DMS153 treated with DMSO at 0.1 percent for 48 hours (cell line): ENCODE measurements around the gene CPVL.
A peak's percentile ranks its signal among the peaks of the same experiment; 100 is the strongest.
"Not testable (repeated sequence)": the region's sequence is repeated elsewhere in the genome, so short reads cannot be mapped to it uniquely, and the experiment has no call there.

Source experiments
- DNase-seq: peaks from one replicate; lab custom pipeline; 2025; ENCODE audit not compliant: unreplicated experiment; lab: John Stamatoyannopoulos, UW

Gene CPVL

DNA sequence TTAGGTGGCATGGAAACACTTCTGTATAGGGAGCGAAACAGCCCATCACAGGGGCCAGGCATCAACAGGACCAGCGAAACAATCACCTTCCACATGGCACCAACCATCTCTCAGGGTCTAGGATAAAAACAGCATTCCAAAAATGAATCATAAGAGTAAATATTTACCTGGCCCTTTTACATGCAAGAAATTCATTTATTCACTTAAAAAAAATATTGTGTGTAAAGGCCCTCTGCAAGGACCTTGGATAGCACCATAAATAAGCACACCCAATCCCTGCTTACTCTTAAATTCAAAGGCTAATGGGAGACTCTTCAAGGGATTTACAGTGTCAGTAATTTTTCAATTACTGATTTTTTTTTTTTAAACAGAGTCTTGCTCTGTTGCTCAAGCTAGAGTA lies 25.4 kb downstream of the CPVL start:
- no peak for DNase-seq

DNA sequence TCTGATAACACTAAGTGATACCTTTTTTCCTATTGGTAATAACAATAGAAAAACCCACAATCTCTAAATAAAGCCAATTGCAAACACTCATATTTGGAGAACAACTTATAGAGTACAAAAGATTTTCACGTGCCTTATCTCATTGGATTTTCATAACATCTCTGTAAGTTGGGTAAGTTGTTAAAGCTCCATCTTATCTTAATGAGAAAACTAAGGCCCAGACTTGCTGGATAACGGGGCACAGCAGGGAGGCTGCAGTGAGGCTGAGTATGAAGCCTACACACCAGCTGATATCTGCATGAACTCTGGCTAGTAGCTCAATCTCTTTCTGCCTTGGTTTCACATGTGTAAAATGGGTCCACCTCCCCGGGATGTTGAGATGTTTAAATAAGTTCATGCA lies 26.8 kb downstream of the CPVL start:
- DNase-seq, result no peak

DNA sequence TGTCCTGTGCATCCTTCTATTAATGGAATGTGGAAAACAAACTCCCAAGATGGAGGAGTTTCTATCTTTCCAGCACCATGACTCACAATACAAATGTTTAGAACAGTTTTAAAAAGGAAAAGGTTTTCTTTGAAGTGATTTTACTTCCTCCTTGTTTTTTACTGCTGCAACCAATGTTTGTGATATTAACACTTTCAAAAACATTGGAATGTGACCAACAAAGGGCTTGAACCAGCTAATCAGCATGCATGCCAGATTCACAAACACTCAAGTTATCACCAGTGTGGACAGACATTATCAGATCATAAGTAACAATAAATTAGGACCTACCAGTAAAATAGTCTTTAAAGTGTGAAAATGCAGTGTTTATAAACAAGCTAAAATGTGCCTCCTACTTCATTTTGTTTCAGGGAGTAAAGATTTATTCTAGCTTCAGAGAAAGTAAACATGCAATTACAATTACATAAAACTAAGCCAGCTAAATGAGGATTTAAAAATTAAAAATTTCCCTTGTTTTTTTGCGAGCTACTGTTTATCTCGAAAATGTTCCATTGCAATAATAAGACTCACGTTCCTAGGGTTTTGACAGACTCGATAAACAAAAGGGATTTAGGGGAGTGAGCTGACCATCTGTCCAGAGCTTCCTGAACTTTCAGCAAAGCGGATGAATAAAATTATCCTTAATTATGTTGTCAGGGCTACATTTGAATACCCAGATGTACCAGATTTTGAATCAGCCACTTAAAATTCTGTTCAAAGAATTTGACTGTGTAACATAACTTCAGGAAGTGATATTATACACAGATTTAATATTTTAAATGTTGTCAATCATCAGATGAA lies 29.8 kb downstream of the CPVL start:
- DNase-seq, result no peak

DNA sequence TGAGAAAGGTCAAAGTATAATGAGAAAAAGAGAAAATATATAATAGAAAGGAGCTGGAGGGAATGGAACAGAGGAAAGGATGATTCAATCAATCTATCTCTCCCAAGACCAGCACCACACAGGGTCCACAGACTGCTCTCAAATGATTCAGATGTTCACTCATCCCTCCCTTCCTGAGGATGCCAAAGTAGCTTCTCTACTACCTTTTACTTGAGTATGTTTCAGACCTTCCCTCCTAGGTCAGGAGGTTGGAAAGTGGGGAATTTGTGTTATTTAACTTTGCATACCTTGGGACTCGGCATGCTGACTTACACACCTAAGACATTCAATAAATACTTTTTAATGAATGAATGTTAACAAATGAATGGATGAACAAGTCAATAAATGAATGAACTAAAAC lies 30.6 kb downstream of the CPVL start:
- DNase-seq, result no peak

DNA sequence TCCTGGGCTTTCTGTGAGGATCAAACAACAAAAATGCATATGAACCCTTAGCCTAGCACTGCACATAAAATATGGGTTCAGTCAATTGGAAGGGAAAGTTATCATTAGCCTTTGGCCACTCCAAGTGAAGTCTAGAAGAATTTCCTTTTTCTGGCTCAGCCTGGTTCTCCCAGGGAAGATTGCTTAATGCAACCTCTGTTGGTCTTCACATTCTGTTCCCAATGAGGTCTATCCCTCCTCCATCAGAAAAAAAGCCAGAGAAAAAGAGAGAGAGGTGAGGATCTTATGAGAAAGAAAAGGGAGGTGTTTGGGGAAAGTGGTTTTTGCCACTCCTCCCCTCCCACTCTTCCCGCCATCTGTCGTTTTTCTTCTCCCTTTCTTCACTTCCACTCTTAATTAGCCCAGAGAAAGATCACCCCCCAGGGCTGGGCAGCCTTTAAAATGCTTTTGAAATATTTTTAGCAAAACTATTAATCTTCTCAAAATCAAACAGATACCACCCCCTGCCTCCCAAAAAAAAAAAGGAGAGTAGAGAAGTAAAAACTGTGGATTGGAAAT lies 31.1 kb downstream of the CPVL start:
- no peak for DNase-seq

DNA sequence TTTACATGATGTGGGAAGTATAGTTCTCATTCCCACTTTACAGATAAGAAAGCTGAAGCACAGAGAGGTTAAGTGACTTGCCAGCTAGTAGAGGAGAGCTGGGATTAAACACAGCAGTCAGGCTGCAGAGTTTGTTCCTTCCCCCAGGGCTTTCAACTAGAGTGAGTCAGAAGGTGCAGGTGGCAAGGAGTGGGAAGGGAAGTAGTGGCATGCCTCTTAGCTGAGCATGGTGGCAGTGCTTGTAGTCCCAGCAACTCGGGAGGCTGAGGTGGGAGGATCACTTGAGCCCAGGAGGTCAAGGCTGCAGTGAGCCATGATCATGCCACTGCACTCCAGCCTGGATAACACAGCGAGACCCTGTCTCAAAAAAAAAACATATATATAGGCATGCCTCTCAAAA lies 32.1 kb downstream of the CPVL start:
- not testable (repeated sequence) for DNase-seq

DNA sequence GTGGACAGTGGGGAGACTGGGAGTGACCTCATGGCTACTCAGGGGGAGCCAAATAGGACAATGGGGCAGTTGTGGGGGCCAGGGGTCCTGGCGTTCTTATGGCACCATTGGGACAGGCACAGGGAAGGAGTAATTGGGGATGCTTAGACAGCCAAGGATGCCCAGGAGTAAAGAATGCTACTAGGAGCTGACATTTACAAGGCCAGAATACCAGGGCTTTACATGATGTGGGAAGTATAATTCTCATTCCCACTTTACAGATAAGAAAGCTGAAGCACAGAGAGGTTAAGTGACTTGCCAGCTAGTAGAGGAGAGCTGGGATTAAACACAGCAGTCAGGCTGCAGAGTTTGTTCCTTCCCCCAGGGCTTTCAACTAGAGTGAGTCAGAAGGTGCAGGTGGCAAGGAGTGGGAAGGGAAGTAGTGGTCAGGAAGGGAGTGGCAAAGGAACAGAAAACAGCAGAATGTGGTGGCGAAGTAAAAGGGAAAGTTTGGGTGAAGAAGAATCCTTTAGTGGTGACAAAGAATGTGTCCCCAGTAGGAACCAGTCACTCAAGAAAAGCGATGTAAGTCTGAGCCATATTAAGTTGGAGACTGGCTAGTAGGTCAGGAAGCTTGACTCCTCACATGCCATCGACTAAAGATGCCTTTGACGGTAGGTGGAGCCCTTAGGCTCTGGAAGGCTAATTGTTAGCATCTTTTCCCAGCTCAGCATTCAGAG lies 32.8 kb downstream of the CPVL start:
- DNase-seq, result peak; percentile 62

DNA sequence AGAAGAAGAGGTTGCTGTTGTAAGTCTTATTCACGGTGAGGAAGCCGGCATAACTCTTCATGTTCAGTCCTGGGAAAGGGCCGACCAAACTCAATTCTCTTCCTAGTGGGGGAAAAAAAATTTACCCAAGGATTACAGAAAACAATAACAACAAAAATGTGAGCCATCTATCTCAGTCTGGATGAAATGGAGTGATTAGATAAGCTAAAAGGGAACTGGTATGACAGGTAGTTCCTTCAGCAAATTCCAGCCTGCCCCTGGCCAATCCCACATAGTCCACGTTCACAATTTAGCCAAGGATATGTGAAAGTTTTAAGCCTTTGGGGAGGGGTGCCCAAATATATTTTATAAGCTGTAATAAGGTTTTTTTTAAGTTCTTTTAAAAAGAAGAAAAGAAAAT lies 33.6 kb downstream of the CPVL start:
- DNase-seq, result no peak

DNA sequence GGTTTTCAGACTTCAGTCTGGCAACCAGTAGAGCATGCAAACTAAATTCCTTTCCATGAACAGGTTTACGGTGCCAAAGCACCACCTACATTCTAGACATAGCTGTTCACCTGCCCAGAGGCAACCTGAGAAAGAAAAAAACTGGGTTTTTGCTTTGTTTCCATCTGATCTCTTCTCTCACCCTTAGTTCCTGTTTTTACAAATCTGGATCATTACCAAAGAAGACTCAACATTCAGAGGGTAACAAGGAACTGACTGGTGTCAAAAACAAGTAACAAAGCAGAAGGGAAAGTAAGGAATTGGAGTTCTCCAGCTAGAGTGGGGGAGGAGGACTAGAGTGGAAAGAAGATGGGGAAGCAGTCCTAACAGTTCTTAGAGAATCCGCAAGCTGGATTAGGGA lies 36.4 kb downstream of the CPVL start:
- DNase-seq, result no peak

DNA sequence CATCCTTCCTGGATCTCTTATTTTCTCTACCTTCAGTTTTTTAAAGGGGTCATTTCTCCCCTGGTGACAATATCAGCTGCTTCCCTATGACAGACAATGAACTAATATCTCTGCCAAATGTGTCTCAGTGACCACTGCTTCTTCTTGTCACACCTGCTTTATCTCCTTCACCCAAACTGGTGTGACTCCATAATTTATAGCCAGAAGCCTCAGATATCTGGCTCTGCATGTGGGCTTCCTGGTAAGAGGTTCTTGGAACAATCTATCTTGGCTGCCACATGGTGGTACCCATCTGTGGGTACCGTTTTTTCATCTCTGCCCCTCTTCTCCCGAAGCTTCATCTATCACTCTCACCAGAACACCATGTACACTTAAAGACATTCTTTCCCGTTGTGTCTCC lies 37.0 kb downstream of the CPVL start:
- DNase-seq, result no peak

DNA sequence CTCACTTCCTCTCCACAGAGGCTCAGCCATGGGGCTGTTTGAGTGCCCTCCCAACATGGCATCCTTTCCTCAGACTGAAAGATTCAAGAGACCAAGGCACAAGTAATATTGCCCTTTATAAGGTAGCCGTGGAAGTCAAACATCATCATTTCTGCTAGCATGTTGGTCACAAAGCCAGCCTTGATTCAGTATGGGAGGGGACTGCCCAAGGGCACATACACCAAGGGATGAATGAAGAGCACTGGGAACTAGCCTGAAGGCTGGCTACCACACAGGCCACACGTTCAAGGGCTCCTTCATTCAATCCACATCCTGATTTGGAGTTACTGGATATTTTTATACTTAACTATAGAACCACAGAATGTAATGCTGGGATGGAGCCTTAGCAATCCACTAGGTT lies 39.3 kb downstream of the CPVL start:
- DNase-seq, result no peak

DNA sequence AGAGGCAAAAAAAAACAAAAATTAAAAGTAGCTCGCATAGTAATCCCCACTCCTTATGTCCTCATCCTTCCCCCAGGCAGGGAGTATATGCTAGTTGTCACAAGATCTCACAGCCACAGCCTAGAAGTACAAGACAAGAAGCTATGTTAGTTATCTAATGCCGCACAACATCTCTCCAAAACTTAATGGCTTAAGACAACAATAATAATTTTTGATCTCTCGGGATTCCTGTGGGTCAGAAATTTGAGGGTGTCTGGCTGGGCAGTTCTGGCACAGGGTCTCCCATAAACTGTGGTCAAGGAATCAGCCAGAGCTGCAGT lies 39.7 kb downstream of the CPVL start:
- no peak for DNase-seq

DNA sequence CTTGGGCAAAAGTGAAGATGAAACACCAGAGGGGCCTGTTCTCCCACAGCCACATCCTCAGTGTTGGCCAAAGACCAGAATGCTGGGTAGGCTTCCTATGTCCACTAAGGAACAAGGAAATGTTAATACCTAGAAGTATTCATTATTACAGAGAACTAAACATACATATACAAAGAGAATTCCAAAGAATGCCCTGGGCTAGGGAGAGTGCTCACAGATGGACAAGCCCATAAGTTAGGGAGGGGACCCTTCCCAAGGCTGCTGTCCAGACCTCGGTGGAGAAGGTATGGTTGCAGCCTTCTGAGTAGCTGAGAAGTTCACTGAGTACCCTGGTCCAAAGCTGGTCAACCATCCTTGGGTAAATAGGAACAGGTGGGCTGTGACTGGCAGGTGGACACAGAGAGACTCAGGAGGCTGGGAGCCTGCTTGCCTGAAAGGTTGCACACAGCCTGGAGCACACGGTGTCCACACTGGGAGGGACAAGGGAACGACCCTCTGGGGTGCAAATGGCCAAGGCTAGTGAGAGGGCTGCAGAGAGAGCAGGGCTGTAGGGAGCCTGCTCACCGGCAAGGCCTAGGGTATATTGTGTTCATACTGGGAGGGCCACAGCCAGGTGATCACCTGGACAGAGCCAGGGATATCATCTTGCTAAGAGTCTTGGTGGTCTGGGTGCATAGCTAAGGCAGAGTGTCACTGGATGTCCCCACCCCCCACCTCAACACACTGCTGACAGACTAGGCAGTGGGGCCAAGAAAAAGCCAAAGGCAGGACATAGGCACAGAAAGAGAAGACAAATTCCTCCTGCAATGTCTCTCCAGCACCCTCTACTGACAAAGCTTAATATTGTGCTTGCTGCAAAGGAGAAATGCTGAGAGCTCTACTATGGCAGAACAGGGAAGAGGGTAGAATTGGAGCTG lies 40.3 kb downstream of the CPVL start:
- DNase-seq, result peak; percentile 81

DNA sequence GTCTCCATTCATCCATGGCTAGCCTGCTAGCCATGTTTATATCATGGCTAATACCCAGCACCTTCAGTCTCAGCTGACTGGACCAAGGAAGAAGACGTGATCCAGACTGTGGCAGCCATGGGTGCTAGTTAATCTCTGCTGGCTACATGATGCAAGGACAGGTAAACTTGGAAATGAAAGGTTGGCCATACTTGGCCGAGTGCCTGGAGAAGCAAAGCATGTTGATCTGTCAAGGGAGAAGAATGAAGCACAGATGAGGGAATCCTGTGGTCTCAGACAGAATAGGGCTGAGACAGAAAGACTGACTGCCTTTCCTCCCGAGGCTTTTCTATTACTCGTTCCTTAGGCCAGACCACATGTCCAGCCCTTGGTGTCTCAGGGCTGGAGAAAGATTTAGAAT lies 41.1 kb downstream of the CPVL start:
- DNase-seq, result no peak

DNA sequence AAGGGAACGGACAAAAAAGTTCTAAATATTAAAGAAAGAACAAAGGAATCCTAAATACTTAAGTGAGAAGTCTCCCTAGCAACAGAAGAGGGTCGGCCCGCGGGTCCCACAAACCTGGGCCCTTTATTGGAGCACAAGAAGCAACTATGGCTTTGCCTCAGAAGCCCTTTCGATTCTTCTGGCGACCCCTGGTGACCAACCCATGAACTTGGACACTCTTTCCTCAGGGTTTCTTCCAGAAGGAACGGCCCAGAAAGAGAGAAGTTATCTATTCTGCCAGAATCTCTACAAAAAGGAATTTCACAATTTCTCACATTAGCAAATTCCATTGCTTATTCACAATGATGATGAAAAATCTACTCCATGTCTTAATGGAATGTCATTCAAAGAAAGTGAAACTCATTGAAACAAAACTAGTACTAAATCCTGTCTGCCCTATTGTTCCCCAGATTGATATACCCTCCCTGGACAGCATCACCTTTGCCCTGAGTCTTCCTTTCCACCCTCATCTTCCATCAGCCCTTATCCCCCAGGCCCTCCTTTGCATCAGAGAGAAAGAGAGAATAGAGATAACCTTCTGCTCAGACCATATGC lies 43.7 kb downstream of the CPVL start:
- DNase-seq, result peak; percentile 63

DNA sequence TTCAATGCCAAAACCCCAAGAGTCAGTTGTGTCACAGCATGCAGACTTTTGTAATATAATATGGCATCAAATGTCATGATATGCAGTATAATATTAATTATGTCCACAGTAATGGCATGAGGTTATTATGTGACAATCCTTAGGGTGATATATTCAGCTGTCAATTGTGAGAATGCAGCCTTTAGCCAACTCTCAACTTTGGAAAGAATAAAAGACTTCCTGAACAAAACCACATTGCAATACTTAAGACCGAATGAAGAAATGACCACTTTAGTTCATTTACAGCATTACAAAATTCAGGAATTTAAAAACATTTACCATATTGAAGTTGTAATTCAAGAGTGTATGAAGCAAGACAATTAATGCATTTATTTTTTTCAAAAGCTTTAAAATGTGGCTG lies 45.4 kb downstream of the CPVL start:
- DNase-seq, result no peak

DNA sequence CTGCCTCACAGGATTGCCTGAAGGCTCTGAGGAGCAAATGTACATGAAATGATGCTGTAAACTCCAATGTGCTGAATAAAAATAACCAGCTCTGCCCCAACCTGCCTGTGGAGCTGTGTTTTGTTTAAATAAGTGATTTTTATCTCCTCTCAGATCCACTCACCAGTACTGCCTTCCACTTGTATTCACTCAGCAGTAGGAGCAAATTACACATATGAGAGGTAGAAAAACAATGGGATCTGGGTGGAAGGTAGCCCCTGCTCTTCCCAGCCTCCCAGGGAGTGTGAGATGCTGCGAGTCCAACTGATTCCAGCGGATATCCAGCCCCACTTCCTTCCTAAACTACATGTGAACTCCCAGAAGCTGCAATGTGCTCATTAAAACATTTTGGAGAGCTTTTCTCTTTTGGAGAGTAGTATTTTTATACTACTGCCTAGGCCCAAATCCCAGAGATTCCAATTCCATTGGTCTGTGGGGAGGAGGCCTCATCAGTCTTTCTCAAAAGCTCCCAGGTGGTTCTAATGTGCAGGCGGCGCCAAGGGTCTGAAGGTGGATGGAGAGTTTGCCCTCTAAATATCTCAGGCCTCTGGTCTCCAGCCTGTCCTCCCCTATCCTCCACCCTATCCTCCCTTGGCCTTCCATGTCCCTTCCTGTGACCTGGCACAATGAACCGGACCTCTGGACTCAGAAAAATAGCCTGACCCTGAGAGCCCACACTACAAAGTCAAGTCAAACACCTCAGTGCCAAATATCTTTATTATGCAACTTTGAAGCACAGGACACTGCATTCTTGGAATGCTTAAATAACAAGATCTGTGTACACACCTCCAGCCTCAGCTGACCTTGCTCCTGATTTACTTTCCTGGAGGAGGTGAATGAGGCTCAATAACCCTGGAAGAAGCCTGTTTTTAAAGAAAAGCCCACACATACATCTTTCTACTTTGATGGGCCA lies 46.2 kb downstream of the CPVL start:
- DNase-seq, result peak; percentile 46

DNA sequence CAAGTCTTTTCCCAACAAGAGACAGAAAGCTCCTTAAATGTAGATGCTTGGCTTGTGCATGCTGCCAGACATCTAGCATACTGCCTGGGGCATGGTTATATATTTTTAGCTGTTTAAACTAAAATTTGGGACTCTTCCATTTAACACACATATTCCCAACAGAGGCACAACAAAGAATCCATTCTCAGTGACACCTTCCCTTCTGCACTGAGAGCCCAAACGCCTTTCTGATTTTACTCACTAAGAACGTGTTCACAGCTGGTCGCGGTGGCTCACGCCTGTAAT lies 49.9 kb downstream of the CPVL start:
- DNase-seq, result no peak

DNA sequence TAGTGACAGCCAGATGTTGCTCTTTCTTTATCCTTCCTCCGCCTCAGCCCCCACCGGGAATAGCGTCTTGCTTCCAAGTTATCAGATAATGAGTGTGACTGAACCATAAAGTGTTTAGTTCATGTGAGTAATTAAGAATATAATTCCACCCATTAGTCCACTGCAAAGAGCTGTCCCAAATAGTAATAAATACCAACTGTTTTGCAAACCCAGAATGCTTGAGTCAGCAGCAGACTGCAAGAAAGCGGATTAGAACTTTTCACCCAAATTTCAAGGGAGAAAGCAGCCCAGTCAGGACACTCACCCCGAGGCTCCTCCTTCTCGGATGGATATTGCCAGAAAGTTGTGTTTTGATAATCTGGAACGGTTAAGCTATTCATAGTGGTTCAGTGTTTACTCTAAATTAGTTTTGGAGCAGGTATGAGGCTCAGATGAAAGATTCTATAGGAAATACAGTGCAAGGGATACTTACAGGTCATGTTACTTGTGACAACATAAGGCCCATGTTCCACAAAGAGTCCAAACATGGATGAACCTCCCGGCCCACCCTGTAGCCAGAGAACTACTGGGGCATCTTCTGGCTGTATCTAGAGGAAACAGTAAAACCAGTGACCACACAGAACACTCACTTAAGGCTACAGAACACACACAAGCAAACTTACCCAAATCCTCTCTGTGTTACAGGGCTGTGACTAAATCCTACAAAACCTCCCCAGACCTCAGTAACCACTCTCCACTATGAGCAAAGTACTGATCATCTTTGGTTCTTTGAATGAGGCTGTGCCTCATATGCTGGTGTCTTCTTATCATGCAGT lies 50.5 kb downstream of the CPVL start:
- no peak for DNase-seq
